D721Med (cell line): Measurements from ENCODE around the gene ATP13A2.

Experiments
- DNase-seq: peaks from one replicate; pipeline ENCODE4 v3.0.0; 2011; ENCODE audit warnings: low spot score; ENCODE audit not compliant: insufficient read length
- FAIRE-seq: peaks from 2 replicates; lab custom pipeline; 2011; peaks lifted over from hg19 to GRCh38; lab: Jason Lieb, UNC
- TF ChIP-seq, protein P1 (sequence below): IDR thresholded peaks from 2 replicates; pipeline ENCODE4 v1.5.1; 2012; ENCODE audit warnings: mild to moderate bottlenecking, control low read depth; ENCODE audit not compliant: insufficient read depth; ENCODE audit errors: missing control alignments

Gene ATP13A2

DNA sequence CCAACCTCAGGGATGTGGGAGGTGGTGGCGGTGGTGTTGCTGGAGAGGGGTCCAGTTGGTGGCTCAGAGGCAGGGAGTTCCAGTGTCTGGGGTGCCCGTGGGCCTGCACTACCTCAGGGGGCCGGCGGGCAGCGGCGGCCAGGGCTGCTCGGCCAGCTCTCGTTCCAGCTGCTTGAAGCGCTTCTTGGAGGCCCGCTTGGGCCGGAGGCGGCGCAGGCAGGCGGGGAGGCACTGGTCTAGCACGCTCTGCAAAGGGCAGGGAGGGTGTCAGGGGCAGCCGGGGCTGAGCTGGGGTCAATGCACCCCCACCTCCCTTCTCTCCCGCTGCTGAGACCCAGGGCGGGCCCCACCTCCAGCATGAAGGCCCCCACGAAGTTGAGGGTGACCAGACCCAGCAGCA lies 25.6 kb downstream of the ATP13A2 start:
- no peak for FAIRE-seq
- TF ChIP-seq, protein P1, sequence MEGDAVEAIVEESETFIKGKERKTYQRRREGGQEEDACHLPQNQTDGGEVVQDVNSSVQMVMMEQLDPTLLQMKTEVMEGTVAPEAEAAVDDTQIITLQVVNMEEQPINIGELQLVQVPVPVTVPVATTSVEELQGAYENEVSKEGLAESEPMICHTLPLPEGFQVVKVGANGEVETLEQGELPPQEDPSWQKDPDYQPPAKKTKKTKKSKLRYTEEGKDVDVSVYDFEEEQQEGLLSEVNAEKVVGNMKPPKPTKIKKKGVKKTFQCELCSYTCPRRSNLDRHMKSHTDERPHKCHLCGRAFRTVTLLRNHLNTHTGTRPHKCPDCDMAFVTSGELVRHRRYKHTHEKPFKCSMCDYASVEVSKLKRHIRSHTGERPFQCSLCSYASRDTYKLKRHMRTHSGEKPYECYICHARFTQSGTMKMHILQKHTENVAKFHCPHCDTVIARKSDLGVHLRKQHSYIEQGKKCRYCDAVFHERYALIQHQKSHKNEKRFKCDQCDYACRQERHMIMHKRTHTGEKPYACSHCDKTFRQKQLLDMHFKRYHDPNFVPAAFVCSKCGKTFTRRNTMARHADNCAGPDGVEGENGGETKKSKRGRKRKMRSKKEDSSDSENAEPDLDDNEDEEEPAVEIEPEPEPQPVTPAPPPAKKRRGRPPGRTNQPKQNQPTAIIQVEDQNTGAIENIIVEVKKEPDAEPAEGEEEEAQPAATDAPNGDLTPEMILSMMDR = no peak
- no peak for DNase-seq

DNA sequence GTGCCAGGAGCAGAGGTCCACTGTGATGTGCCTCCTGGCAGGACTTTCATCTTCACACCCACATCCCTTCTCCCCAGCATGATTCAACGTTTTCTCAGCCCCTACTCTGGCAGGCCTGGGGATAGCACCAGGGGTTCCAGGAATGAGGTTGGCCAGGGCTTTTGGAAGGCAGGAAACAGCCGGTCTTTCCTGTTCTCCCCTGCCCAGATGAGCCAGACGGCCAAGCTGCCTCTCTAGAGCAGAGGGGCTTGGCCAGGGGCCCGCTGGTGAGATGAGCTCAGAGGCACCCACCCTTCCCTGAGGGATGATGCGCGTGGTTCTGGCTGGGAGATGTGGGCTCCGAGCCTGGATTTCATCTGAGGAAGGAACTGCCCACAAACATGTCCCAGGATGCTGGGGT lies 27.0 kb downstream of the ATP13A2 start:
- TF ChIP-seq, protein P1 = no peak
- no peak for FAIRE-seq
- no peak for DNase-seq

- no peak for FAIRE-seq
- DNase-seq = no peak
- TF ChIP-seq, protein P1 = no peak
Observed at GRCh38 chr1:16983649-16984048, 28.1 kb downstream of the ATP13A2 start.

GRCh38 chr1:16982902-16983301 lies 28.8 kb downstream of the ATP13A2 start:
- no peak for DNase-seq

GRCh38 chr1:16981269-16981849 lies 30.4 kb downstream of the ATP13A2 start:
- FAIRE-seq (no peak), DNase-seq (no peak)
- TF ChIP-seq, protein P1 = no peak

More at GRCh38 chr1:16982902-16983301, 28.8 kb downstream of the ATP13A2 start:
- TF ChIP-seq, protein P1 = no peak
- FAIRE-seq = no peak

GRCh38 chr1:16980473-16981268 lies 31.1 kb downstream of the ATP13A2 start, which contains the start of gene MFAP2:
MFAP2 (minus strand) TSS chr1:16980620; CDS start chr1:16978273, 2,347 bp downstream.
- no peak for FAIRE-seq
- no peak for DNase-seq
- TF ChIP-seq, protein P1 = no peak
